WERI-Rb-1 (cell line): ENCODE data around the gene TNKS2.
A peak's percentile ranks its signal among the peaks of the same experiment; 100 is the strongest.

Source experiments
- DNase-seq: peaks from one replicate; pipeline ENCODE4 v3.0.0-alpha.2; 2020
- H3K27ac ChIP-seq: fragments of 250-450 bp; sonication (Bioruptor Pico); 2 replicates; pipeline ENCODE4 v1.5.1; 2020; ENCODE audit warnings: mild to moderate bottlenecking, moderate library complexity
- H3K27me3 ChIP-seq: fragments of 250-450 bp; sonication (Bioruptor Pico); 2 replicates; pipeline ENCODE4 v1.5.1; 2021; ENCODE audit warnings: mild to moderate bottlenecking, low read depth, moderate library complexity; ENCODE audit not compliant: insufficient read depth, severe bottlenecking
- H3K36me3 ChIP-seq: fragments of 250-450 bp; sonication (Bioruptor Pico); 2 replicates; pipeline ENCODE4 v1.5.1; 2020; ENCODE audit warnings: mild to moderate bottlenecking, moderate library complexity
- H3K4me3 ChIP-seq: 2 replicates; pipeline ENCODE4 v1.5.1; 2011; ENCODE audit warnings: low read depth, mild to moderate bottlenecking, control low read depth, low read length
- H3K9me3 ChIP-seq: fragments of 250-450 bp; sonication (Bioruptor Pico); 2 replicates; pipeline ENCODE4 v1.5.1; 2021; ENCODE audit warnings: mild to moderate bottlenecking, moderate library complexity; ENCODE audit not compliant: severe bottlenecking
- TF ChIP-seq, protein P1 (sequence below): IDR thresholded peaks from 2 replicates; pipeline ENCODE4 v1.5.1; 2011; ENCODE audit warnings: low read depth, mild to moderate bottlenecking, control low read depth, inconsistent platforms, low read length

TNKS2 gene

DNA sequence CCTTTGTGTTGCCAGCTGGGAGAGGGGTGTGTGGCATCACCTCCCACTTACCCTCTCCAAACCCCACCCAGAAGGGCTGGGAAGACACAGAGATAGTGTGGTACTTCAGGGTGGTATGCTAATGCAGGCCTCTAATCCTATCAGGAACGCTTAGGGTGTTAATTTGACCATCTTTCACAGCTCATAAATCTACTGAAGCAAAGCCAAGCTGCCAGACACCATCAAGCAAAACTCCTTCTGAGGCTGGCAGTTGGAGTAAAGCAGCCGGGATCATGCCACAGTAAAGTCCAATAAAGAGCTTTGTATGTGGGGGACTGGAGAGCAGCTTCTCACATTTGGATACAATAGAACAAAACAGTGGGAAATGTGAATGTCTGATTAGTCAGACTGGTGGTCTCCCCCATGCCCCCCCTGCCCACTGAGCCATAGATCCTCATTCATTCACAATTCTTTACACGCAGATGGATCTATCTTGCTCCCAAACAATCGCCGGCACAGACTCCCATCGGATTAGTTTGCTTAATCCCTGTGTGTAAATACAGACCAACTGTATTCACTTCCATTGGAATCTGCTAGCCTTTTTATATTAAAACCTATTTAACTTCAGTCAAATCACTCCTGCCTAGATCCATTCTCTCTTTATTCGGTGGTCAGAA is 81.4 kb downstream of the TNKS2 start:
- TF ChIP-seq, protein P1, sequence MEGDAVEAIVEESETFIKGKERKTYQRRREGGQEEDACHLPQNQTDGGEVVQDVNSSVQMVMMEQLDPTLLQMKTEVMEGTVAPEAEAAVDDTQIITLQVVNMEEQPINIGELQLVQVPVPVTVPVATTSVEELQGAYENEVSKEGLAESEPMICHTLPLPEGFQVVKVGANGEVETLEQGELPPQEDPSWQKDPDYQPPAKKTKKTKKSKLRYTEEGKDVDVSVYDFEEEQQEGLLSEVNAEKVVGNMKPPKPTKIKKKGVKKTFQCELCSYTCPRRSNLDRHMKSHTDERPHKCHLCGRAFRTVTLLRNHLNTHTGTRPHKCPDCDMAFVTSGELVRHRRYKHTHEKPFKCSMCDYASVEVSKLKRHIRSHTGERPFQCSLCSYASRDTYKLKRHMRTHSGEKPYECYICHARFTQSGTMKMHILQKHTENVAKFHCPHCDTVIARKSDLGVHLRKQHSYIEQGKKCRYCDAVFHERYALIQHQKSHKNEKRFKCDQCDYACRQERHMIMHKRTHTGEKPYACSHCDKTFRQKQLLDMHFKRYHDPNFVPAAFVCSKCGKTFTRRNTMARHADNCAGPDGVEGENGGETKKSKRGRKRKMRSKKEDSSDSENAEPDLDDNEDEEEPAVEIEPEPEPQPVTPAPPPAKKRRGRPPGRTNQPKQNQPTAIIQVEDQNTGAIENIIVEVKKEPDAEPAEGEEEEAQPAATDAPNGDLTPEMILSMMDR, result no peak
- Histone ChIP-seq H3K36me3 (no peaks in the 10 kb centered on the region), H3K4me3 (peak overlapping the region; percentile 17), H3K9me3 (no peaks in the 10 kb centered on the region), H3K27ac (peak overlapping the region; percentile 83), H3K27me3 (no peaks in the 10 kb centered on the region)
- DNase-seq, result peak; percentile 85

DNA sequence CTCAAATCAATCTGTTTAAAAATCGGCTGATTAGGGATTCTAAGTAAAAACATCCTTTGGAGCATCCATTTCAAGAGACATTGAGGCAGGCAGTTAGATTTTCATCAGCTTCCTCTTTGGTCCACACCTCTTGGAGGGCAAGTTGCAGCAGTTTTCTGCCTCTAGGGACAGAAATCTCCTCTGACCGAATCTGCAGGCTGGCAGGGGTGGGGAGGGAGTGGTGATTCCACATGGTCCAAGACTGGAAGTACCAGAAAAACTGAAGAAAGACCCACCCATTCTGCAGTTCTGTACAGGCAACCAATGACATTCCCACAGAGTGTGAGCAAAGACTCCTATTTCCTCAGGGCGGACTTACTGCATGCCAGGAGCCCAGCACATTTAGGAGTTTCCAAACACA is 82.1 kb downstream of the TNKS2 start:
- peak; percentile 75 for DNase-seq
- H3K9me3 ChIP-seq, result no peaks in the 10 kb centered on the region
- no peaks in the 10 kb centered on the region for H3K27me3 ChIP-seq
- TF ChIP-seq, protein P1, result no peak
- H3K36me3 ChIP-seq, result no peaks in the 10 kb centered on the region
- peak overlapping the region; percentile 83 for H3K27ac ChIP-seq
- no peak overlapping the region; the same call in 1 of the 2 replicates for H3K4me3 ChIP-seq

GRCh38 chr10:91883549-91884444 is 85.6 kb downstream of the TNKS2 start:
- Histone ChIP-seq H3K9me3 (no peaks in the 10 kb centered on the region), H3K27ac (peak overlapping the region; percentile 84), H3K27me3 (no peaks in the 10 kb centered on the region), H3K36me3 (no peaks in the 10 kb centered on the region), H3K4me3 (peak overlapping the region; percentile 37)
- peak; percentile 92 for DNase-seq
- TF ChIP-seq, protein P1, result no peak

- Histone ChIP-seq H3K36me3 (no peaks in the 10 kb centered on the region), H3K27ac (peak overlapping the region; percentile 84), H3K4me3 (peak overlapping the region; percentile 37), H3K27me3 (no peaks in the 10 kb centered on the region), H3K9me3 (no peaks in the 10 kb centered on the region)
- TF ChIP-seq, protein P1, result no peak
- DNase-seq, result no peak
Measured at GRCh38 chr10:91884536-91884935, 86.3 kb downstream of the TNKS2 start.

GRCh38 chr10:91885362-91886079 is 87.3 kb downstream of the TNKS2 start:
- no peaks in the 10 kb centered on the region for H3K9me3 ChIP-seq
- H3K36me3 ChIP-seq, result no peaks in the 10 kb centered on the region
- no peak overlapping the region for H3K4me3 ChIP-seq
- TF ChIP-seq, protein P1, result no peak
- DNase-seq, result peak; percentile 76
- no peaks in the 10 kb centered on the region for H3K27me3 ChIP-seq
- H3K27ac ChIP-seq, result peak overlapping the region; percentile 84
